ENCODE measurements around the gene KIAA0513.

KIAA0513 gene

GRCh38 chr16:85003725-85004586 lies 23.6 kb upstream of the KIAA0513 start:
- H3K4me1 ChIP-seq (ENCODE audit: control insufficient read depth in 5 of 5, insufficient read depth in 5 of 5, low read length in 5 of 5), result peaks cover 3 to 61% (median 53%) of the 10 kb centered on the region in 5 donors
- peaks cover 0 to 6% (median 0%) of the 10 kb centered on the region in 5 donors for H3K36me3 ChIP-seq (ENCODE audit: control insufficient read depth in 5 of 5, insufficient read depth in 5 of 5, low read length in 5 of 5)
- no peaks in the 10 kb centered on the region for H3K27me3 ChIP-seq (ENCODE audit: control insufficient read depth in 5 of 5, insufficient read depth in 4 of 5, low read length in 5 of 5)
- no peaks in the 10 kb centered on the region for H3K9me3 ChIP-seq (ENCODE audit: control insufficient read depth in 5 of 5, low read length in 5 of 5)
- H3K4me3 ChIP-seq (ENCODE audit: low read depth in 1 of 5, low read length in 5 of 5), result no peak overlapping the region
- peak overlapping the region in 2 of 5 donors; percentile 32 to 56 for H3K9ac ChIP-seq (ENCODE audit: low read length in 5 of 5)
- peak overlapping the region; percentile 74 for H3K27ac ChIP-seq (ENCODE audit: low read depth, low read length)

GRCh38 chr16:85004587-85005205 lies 22.9 kb upstream of the KIAA0513 start:
- Histone ChIP-seq H3K4me1 (ENCODE audit: control insufficient read depth in 5 of 5, insufficient read depth in 5 of 5, low read length in 5 of 5) (peaks cover 3 to 64% (median 53%) of the 10 kb centered on the region in 5 donors), H3K27me3 (ENCODE audit: control insufficient read depth in 5 of 5, insufficient read depth in 4 of 5, low read length in 5 of 5) (no peaks in the 10 kb centered on the region), H3K9me3 (ENCODE audit: control insufficient read depth in 5 of 5, low read length in 5 of 5) (no peaks in the 10 kb centered on the region), H3K9ac (ENCODE audit: low read length in 5 of 5) (peak overlapping the region in 1 of 5 donors; percentile 54), H3K4me3 (ENCODE audit: low read depth in 1 of 5, low read length in 5 of 5) (no peak overlapping the region), H3K27ac (ENCODE audit: low read depth, low read length) (peak overlapping the region; percentile 74), H3K36me3 (ENCODE audit: control insufficient read depth in 5 of 5, insufficient read depth in 5 of 5, low read length in 5 of 5) (peaks cover 0 to 3% (median 0%) of the 10 kb centered on the region in 5 donors)

- H3K4me3 ChIP-seq (ENCODE audit: low read depth in 1 of 5, low read length in 5 of 5), result no peak overlapping the region
- no peaks in the 10 kb centered on the region for H3K9me3 ChIP-seq (ENCODE audit: control insufficient read depth in 5 of 5, low read length in 5 of 5)
- no peaks in the 10 kb centered on the region for H3K27me3 ChIP-seq (ENCODE audit: control insufficient read depth in 5 of 5, insufficient read depth in 4 of 5, low read length in 5 of 5)
- H3K4me1 ChIP-seq (ENCODE audit: control insufficient read depth in 5 of 5, insufficient read depth in 5 of 5, low read length in 5 of 5), result peaks cover 5 to 72% (median 60%) of the 10 kb centered on the region in 5 donors
- peak overlapping the region; percentile 74 for H3K27ac ChIP-seq (ENCODE audit: low read depth, low read length)
- H3K9ac ChIP-seq (ENCODE audit: low read length in 5 of 5), result peak overlapping the region in 1 of 5 donors; percentile 12
- H3K36me3 ChIP-seq (ENCODE audit: control insufficient read depth in 5 of 5, insufficient read depth in 5 of 5, low read length in 5 of 5), result peaks cover 0 to 3% (median 0%) of the 10 kb centered on the region in 5 donors
Observed at GRCh38 chr16:85005285-85006069, 22.1 kb upstream of the KIAA0513 start.

- H3K36me3 ChIP-seq (ENCODE audit: control insufficient read depth in 5 of 5, insufficient read depth in 5 of 5, low read length in 5 of 5), result peaks cover 0 to 3% (median 0%) of the 10 kb centered on the region in 5 donors
- H3K27me3 ChIP-seq (ENCODE audit: control insufficient read depth in 5 of 5, insufficient read depth in 4 of 5, low read length in 5 of 5), result no peaks in the 10 kb centered on the region
- H3K27ac ChIP-seq (ENCODE audit: low read depth, low read length), result no peak overlapping the region
- no peak overlapping the region for H3K9ac ChIP-seq (ENCODE audit: low read length in 5 of 5)
- peaks cover 7 to 72% (median 65%) of the 10 kb centered on the region in 5 donors for H3K4me1 ChIP-seq (ENCODE audit: control insufficient read depth in 5 of 5, insufficient read depth in 5 of 5, low read length in 5 of 5)
- no peaks in the 10 kb centered on the region for H3K9me3 ChIP-seq (ENCODE audit: control insufficient read depth in 5 of 5, low read length in 5 of 5)
- no peak overlapping the region for H3K4me3 ChIP-seq (ENCODE audit: low read depth in 1 of 5, low read length in 5 of 5)
Observed at GRCh38 chr16:85006639-85007038, 21.0 kb upstream of the KIAA0513 start.

GRCh38 chr16:85007496-85008214 lies 19.9 kb upstream of the KIAA0513 start:
- Histone ChIP-seq H3K27ac (ENCODE audit: low read depth, low read length) (no peak overlapping the region), H3K4me1 (ENCODE audit: control insufficient read depth in 5 of 5, insufficient read depth in 5 of 5, low read length in 5 of 5) (peaks cover 7 to 72% (median 60%) of the 10 kb centered on the region in 5 donors), H3K9me3 (ENCODE audit: control insufficient read depth in 5 of 5, low read length in 5 of 5) (no peaks in the 10 kb centered on the region), H3K27me3 (ENCODE audit: control insufficient read depth in 5 of 5, insufficient read depth in 4 of 5, low read length in 5 of 5) (no peaks in the 10 kb centered on the region), H3K36me3 (ENCODE audit: control insufficient read depth in 5 of 5, insufficient read depth in 5 of 5, low read length in 5 of 5) (peaks cover 0 to 3% (median 0%) of the 10 kb centered on the region in 5 donors), H3K9ac (ENCODE audit: low read length in 5 of 5) (no peak overlapping the region), H3K4me3 (ENCODE audit: low read depth in 1 of 5, low read length in 5 of 5) (no peak overlapping the region)

GRCh38 chr16:85008271-85008670 lies 19.3 kb upstream of the KIAA0513 start:
- H3K4me3 ChIP-seq (ENCODE audit: low read depth in 1 of 5, low read length in 5 of 5), result no peak overlapping the region
- peaks cover 7 to 66% (median 54%) of the 10 kb centered on the region in 5 donors for H3K4me1 ChIP-seq (ENCODE audit: control insufficient read depth in 5 of 5, insufficient read depth in 5 of 5, low read length in 5 of 5)

GRCh38 chr16:85010446-85010930 lies 17.1 kb upstream of the KIAA0513 start:
- peaks cover 7 to 44% (median 32%) of the 10 kb centered on the region in 5 donors for H3K4me1 ChIP-seq (ENCODE audit: control insufficient read depth in 5 of 5, insufficient read depth in 5 of 5, low read length in 5 of 5)
- H3K4me3 ChIP-seq (ENCODE audit: low read depth in 1 of 5, low read length in 5 of 5), result peak overlapping the region; percentile 80 to 97 (median 86)
- H3K27me3 ChIP-seq (ENCODE audit: control insufficient read depth in 5 of 5, insufficient read depth in 4 of 5, low read length in 5 of 5), result no peaks in the 10 kb centered on the region
- H3K36me3 ChIP-seq (ENCODE audit: control insufficient read depth in 5 of 5, insufficient read depth in 5 of 5, low read length in 5 of 5), result peaks cover 0 to 3% (median 0%) of the 10 kb centered on the region in 5 donors
- peak overlapping the region; percentile 79 for H3K27ac ChIP-seq (ENCODE audit: low read depth, low read length)
- H3K9me3 ChIP-seq (ENCODE audit: control insufficient read depth in 5 of 5, low read length in 5 of 5), result no peaks in the 10 kb centered on the region
- peak overlapping the region; percentile 57 to 95 (median 92) for H3K9ac ChIP-seq (ENCODE audit: low read length in 5 of 5)

More at GRCh38 chr16:85008271-85008670, 19.3 kb upstream of the KIAA0513 start:
- Histone ChIP-seq H3K9ac (ENCODE audit: low read length in 5 of 5) (no peak overlapping the region), H3K9me3 (ENCODE audit: control insufficient read depth in 5 of 5, low read length in 5 of 5) (no peaks in the 10 kb centered on the region), H3K27ac (ENCODE audit: low read depth, low read length) (no peak overlapping the region), H3K27me3 (ENCODE audit: control insufficient read depth in 5 of 5, insufficient read depth in 4 of 5, low read length in 5 of 5) (no peaks in the 10 kb centered on the region), H3K36me3 (ENCODE audit: control insufficient read depth in 5 of 5, insufficient read depth in 5 of 5, low read length in 5 of 5) (peaks cover 0 to 3% (median 0%) of the 10 kb centered on the region in 5 donors)

GRCh38 chr16:85010931-85011845 lies 16.4 kb upstream of the KIAA0513 start, which contains the start of gene ZDHHC7:
Gene ZDHHC7, minus strand, starts transcription at chr16:85011535. Its CDS starts 20,917 bp downstream, at chr16:84990618.
- H3K27ac ChIP-seq (ENCODE audit: low read depth, low read length), result peak within 1 kb of the TSS; percentile 97
- H3K4me3 ChIP-seq (ENCODE audit: low read depth in 1 of 5, low read length in 5 of 5), result peak within 1 kb of the TSS; percentile 80 to 97 (median 86)
- H3K27me3 ChIP-seq (ENCODE audit: control insufficient read depth in 5 of 5, insufficient read depth in 4 of 5, low read length in 5 of 5), result no peaks in the 10 kb centered on the region
- peaks cover 3 to 39% (median 26%) of the 10 kb centered on the region in 5 donors for H3K4me1 ChIP-seq (ENCODE audit: control insufficient read depth in 5 of 5, insufficient read depth in 5 of 5, low read length in 5 of 5)
- no peaks in the 10 kb centered on the region for H3K9me3 ChIP-seq (ENCODE audit: control insufficient read depth in 5 of 5, low read length in 5 of 5)
- peak within 1 kb of the TSS; percentile 87 to 99 (median 95) for H3K9ac ChIP-seq (ENCODE audit: low read length in 5 of 5)
- H3K36me3 ChIP-seq (ENCODE audit: control insufficient read depth in 5 of 5, insufficient read depth in 5 of 5, low read length in 5 of 5), result peaks cover 0 to 3% (median 0%) of the 10 kb centered on the region in 5 donors
